ENCODE data around the gene SBF2. TPM values are rescaled to one million over a fixed set of nuclear protein-coding genes. Genes with fewer than 3 reads are reported as not detected.

Gene SBF2
- total RNA-seq, 2 donors from 2014 or later = 30.5 to 47.0 TPM

- Histone ChIP-seq H3K27me3 (no peaks in the 10 kb centered on the region), H3K36me3 (no peaks in the 10 kb centered on the region), H3K4me3 (no peak overlapping the region), H3K9me3 (no peaks in the 10 kb centered on the region), H3K4me1 (peaks cover 10% of the 10 kb centered on the region), H3K9ac (ENCODE audit: low read depth in 2 of 2, low read length in 2 of 2) (peak overlapping the region in 1 of 2 donors; percentile 31), H3K27ac (peak overlapping the region; percentile 77)
- no peak for DNase-seq
- intact Hi-C loops (cut with DNase I) = loop anchor here (10.0 kb wide), 2 partner anchors 341 to 461 kb away; no protein-coding TSS in a partner anchor
- no peak for TF ChIP-seq CTCF (IDR thresholded peaks at IDR 0.05)
These were observed 31.4 kb upstream of the SBF2 start for GRCh38 chr11:10325277-10326011.

- Histone ChIP-seq H3K4me3 (no peak overlapping the region), H3K9ac (ENCODE audit: low read depth in 2 of 2, low read length in 2 of 2) (no peak overlapping the region), H3K36me3 (no peaks in the 10 kb centered on the region), H3K4me1 (peaks cover 10% of the 10 kb centered on the region), H3K27me3 (no peaks in the 10 kb centered on the region), H3K9me3 (no peaks in the 10 kb centered on the region), H3K27ac (peak overlapping the region; percentile 10)
- no peak for DNase-seq
- intact Hi-C loops (cut with DNase I) = loop anchor here (5.0 to 10.0 kb wide), 3 partner anchors 340 to 567 kb away; no protein-coding TSS in a partner anchor
- TF ChIP-seq CTCF (IDR thresholded peaks at IDR 0.05) = no peak
These were observed 30.5 kb upstream of the SBF2 start for GRCh38 chr11:10324474-10324873.

- no peaks in the 10 kb centered on the region for H3K9me3 ChIP-seq
- H3K27me3 ChIP-seq = no peaks in the 10 kb centered on the region
- DNase-seq = no peak
- TF ChIP-seq CTCF (IDR thresholded peaks at IDR 0.05) = no peak
- H3K9ac ChIP-seq (ENCODE audit: low read depth in 2 of 2, low read length in 2 of 2) = no peak overlapping the region
- H3K36me3 ChIP-seq = no peaks in the 10 kb centered on the region
- intact Hi-C loops (cut with DNase I) = loop anchor here (5.0 to 10.0 kb wide), 3 partner anchors 339 to 566 kb away; no protein-coding TSS in a partner anchor
- no peak overlapping the region for H3K4me3 ChIP-seq
- peaks cover 10% of the 10 kb centered on the region for H3K4me1 ChIP-seq
- peak overlapping the region; percentile 10 for H3K27ac ChIP-seq
These were observed 29.8 kb upstream of the SBF2 start for GRCh38 chr11:10323793-10324170.

DNA sequence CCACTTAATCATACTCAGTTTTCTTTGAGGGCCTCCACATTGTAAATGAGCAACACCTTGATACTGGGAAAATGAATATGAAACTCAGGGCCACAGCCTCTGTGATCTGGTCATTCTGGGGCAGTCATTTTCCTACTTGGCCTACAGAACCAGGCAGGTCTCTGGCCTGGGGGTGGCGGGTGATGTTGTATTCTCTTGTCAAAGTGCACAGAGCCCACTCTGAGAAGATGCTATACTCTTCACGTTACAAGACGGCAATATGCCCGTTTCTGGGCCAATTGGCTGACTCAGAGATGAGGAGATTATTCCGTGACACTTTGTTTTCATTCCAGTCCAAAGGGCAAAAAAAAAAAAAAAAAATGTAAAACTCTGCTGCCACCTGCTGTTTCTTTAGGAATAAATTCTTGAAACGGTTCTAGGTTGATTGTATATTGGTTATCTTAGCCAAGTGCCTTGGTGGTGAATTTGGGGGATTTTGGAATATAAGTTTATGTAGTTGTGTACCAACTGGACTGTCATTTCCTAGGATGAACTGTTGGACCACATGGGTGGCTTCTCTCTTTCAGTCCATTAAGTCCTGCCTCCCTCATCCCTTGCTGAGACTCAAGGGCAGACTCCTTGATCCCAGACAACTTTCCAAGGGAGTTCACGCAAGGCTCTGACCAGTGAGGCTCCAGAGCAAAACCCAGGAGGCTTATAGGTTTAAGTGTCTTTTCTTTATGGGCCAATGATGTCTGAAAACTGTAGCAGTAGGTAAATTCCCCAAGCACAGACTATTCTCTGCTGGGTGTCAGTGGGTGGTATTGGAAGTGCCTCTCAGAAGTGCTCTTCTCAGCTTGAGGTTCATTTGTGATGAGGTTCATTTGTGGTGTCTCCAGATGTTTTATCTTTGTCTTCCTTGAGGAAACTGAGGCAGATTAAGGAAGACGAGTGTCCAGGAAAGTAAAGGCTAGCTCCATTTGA, 29.1 kb upstream of the SBF2 start:
- H3K9me3 ChIP-seq = no peaks in the 10 kb centered on the region
- H3K36me3 ChIP-seq = no peaks in the 10 kb centered on the region
- peak; percentile 79 for DNase-seq
- H3K4me3 ChIP-seq = no peak overlapping the region
- peak overlapping the region in 1 of 2 donors; percentile 46 for H3K9ac ChIP-seq (ENCODE audit: low read depth in 2 of 2, low read length in 2 of 2)
- TF ChIP-seq CTCF (IDR thresholded peaks at IDR 0.05) = peak; percentile 45
- H3K4me1 ChIP-seq = peaks cover 10% of the 10 kb centered on the region
- intact Hi-C loops (cut with DNase I) = loop anchor here (5.0 to 10.0 kb wide), 3 partner anchors 338 to 566 kb away; no protein-coding TSS in a partner anchor
- peak overlapping the region; percentile 58 for H3K27ac ChIP-seq
- H3K27me3 ChIP-seq = no peaks in the 10 kb centered on the region

DNA sequence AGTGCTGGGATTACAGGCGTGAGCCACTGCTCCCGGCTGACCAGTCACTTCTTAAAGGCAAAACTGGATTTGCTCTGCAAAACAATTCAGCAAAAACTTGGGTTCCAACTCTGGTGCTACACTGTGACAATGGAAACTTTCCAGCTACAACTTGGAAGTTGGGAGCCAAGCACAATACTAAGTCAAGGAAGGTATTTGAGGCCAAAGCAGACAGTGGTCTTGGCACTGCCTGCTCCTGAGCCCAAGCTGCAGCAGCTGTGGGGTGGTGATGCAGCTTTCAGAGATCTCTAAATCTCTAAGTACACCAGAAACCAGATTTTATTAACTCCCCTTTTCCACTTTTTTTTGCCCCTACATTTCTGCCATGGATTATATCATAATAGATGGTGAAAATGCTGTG, 28.4 kb upstream of the SBF2 start:
- Histone ChIP-seq H3K4me1 (peaks cover 10% of the 10 kb centered on the region), H3K9me3 (no peaks in the 10 kb centered on the region)

More for the DNA sequence above, 28.4 kb upstream of the SBF2 start:
- DNase-seq = no peak
- Histone ChIP-seq H3K9ac (ENCODE audit: low read depth in 2 of 2, low read length in 2 of 2) (no peak overlapping the region), H3K4me3 (no peak overlapping the region), H3K36me3 (no peaks in the 10 kb centered on the region), H3K27me3 (no peaks in the 10 kb centered on the region), H3K27ac (peak overlapping the region; percentile 58)
- intact Hi-C loops (cut with DNase I) = loop anchor here (5.0 to 10.0 kb wide), 3 partner anchors 338 to 565 kb away; no protein-coding TSS in a partner anchor
- TF ChIP-seq CTCF (IDR thresholded peaks at IDR 0.05) = no peak

Data from colonic mucosa (tissue), 4 donors.